ENCODE measurements around the gene MRPL33.

DNA sequence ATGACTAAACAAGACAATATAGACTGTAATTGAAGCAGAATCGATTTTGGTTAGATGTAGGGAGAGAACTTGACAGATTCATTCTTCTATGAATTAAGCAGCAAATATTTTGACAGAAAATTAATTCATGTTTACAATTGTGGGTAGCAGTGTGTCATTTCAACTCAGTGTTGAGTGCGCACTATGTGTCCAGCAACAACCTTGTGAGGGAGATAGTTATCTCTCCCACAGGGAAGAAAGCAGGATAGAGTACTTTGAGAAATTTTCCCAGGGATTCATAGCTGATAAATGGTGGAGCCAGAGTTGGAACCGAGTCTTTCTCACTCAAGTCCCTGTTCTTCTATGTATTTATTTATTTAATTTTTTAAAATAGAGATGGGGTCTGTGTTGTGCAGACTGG lies 5.2 kb downstream of the MRPL33 start:
- TF ChIP-seq SMC3 (IDR thresholded peaks at IDR 0.05; ENCODE audit: low read depth, low read length) (no peak), NRF1 (IDR thresholded peaks at IDR 0.05; ENCODE audit: low read depth, low read length) (no peak), RCOR1 (IDR thresholded peaks at IDR 0.05; ENCODE audit: low read length) (no peak), CTCF (IDR thresholded peaks at IDR 0.05) (no peak), EZH2phosphoT487 (IDR thresholded peaks at IDR 0.05; ENCODE audit: borderline replicate concordance, low read depth) (no peak), IRF3 (IDR thresholded peaks at IDR 0.05; ENCODE audit: low read depth, low read length) (no peak), FOXM1 (IDR thresholded peaks at IDR 0.05; ENCODE audit: low read depth) (no peak), REST (IDR thresholded peaks at IDR 0.05; ENCODE audit: low read depth, low read length) (no peak), CHD2 (IDR thresholded peaks at IDR 0.05; ENCODE audit: low read length, partially characterized antibody) (no peak), FOXJ3 (CRISPR knock-in tag; IDR thresholded peaks at IDR 0.05) (no peak)

Data from SK-N-SH (cell line).